ENCODE measurements around the gene FAM174B.

FAM174B gene

DNA sequence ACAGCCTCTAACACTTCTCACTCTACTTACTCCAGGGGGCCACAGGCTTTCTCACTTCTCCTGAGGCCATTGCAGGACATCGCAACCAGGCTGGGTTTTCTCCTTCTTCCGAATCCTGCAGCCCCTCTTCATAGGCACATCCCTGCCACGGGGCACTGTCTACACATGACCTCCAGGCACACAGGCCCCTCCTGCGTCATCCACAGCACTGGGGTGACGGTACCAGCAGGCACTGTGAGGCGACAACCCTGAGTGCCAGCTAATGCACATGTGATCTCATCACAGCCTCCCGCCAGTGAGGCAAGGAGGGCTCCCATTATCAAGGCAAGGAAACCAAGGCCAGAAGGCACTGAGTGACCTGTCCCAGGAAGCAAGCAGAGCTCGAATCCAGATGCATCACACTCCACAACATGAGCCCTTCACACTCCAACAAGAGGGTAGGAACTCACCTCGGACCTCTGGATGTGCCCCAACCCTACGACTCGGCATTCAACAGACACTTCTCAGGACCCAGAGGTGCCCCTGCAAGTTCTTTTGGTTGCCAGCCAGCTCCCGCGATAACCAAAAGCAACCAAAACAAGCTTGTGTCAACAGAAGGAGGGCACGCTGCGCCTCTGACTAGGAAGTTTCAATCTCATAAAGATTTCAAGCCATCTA lies 16.7 kb downstream of the FAM174B start:
- DNase-seq (ENCODE audit: low read depth), result no peak

DNA sequence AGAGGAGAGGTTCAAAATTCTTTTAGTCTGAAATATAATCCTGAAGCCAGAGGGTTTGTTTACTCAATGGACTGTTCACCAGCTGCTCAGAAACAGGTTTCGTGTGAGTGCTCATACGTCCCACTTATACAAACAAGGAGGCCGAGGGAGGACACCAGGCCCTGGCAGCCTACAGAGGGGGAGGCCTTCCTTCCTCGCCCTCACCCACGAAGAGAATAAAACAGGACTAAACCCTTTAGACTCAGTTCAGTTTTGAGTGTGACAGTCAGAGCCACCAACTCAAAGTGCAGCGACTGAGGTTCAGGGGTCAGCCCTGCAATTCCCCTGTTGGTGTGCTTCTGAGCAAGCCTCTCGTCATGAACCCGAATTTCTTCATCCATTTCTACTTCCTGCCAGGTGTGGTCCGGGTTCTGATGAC lies 17.3 kb downstream of the FAM174B start:
- no peak for DNase-seq (ENCODE audit: low read depth)

GRCh38 chr15:92637626-92638025 lies 17.9 kb downstream of the FAM174B start:
- no peak for DNase-seq (ENCODE audit: low read depth)

DNA sequence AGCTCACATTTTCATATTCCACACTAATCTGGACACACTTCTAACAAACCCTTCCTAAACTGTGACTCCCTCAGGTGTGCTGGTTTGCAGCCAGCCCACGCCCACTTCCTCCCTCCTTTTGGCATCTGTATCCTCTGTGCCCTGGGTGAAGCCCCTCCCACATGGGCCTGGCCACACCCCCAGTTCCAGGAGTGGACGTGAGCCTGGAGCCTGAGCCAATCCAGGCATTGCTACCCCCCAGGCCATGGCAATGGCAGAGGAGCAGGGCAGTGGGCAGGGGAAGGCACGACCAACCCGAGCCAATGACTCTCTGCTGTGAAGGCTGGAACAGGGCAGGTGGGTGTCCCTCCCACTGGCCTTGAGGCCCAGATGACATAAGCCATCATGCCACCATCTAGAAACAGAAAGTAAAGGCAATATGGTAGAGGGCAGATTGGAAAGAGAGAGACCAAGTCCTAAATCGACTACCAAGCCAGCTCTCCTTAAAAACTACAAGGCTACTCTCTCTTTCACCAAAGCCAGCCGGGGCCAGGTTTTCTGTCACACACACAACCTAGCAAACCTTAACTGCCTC lies 18.6 kb downstream of the FAM174B start:
- no peak for DNase-seq (ENCODE audit: low read depth)

DNA sequence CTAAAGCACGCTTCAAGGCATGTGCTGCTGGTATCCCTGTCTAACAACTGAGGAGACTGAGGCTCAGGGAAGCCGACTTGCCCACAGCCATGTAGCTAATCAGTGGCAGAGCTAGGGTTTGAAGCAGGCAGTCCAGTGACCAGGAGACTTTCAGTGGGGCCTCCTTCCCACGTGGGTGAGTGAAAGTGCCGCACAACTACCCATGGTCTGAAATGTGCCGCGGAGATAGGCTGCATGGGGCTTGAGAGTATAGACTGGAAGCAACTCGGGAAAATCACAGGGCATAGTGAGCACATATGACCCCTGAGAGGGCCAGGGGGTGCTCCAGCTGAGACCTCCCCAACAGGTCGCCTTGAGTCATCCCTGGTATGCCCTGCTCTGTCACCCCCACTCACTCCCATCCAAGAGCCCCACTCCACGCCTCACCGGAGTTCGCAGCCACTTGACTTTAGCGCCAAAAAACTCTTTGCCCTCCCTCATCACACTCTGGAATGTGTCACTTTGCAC lies 19.1 kb downstream of the FAM174B start:
- no peak for DNase-seq (ENCODE audit: low read depth)

DNA sequence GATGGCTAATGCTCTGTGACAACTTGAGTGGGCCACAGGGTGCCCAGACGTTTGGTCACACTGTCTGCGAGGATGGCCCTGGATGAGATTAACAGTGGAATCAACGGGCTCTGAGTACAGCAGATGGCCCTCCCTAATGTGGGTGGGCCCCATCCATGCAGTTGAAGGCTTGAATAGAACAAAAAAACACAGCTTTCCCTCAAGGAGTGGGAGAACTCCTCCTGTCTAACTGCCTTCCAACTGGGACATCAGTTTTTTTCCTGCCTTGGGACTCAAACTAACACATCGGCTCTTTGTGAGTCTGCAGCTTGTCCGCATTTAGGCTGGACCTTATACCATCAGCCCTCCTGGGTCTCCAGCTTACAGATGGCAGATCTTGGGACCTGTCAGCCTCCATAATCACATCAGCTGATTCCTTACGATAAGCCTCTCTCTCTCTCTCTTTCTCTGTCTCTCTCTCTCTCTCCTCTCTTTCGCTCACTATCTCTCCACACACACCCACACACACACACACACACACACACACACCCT lies 20.8 kb downstream of the FAM174B start:
- no peak for DNase-seq (ENCODE audit: low read depth)

DNA sequence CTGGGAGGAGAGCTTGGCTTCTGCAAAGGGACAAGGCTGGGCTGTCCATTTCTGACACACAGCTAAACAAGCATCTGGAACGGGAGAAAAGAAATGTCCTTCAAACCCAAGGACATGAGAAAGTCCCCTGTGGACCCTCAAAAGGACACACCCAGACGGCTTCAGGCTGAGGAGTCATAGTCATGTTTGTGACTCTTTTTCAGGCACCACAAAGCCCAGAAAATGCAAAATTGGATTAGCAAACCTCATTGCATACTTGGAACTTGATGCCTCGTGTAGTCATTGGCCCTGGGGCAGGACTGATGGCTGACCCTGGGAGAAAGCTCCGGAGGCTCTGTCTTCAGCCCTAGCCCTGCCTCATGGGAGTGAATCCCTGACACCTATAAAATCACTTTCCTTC lies 21.5 kb downstream of the FAM174B start:
- no peak for DNase-seq (ENCODE audit: low read depth)

- no peak for DNase-seq (ENCODE audit: low read depth)
Observed at GRCh38 chr15:92633418-92633817, 22.2 kb downstream of the FAM174B start.

- DNase-seq (ENCODE audit: low read depth), result no peak
Observed at GRCh38 chr15:92633001-92633400, 22.6 kb downstream of the FAM174B start.

DNA sequence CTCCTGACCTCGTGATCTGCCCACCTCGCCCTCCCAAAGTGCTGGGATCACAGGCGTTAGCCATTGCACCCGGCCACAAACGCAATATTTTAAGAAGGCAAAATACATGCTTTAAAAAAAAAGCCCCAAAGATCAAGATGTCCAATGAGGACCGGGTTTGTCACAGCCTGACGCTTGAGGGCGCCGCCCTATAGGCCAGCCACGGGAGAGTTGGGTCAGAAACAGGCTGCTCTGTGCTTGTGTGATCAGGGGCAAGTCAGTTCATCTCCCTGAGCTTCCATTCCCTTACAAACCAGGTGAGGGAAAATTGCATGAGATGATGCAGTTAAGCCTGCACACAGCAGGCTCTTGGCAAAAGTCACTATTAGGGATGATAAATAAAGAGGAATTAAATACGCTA lies 23.9 kb downstream of the FAM174B start:
- no peak for DNase-seq (ENCODE audit: low read depth)

- no peak for DNase-seq (ENCODE audit: low read depth)
Observed at GRCh38 chr15:92629975-92630626, 25.5 kb downstream of the FAM174B start.

GRCh38 chr15:92629276-92629974 lies 26.1 kb downstream of the FAM174B start:
- DNase-seq (ENCODE audit: low read depth), result no peak

- DNase-seq (ENCODE audit: low read depth), result no peak
Observed at GRCh38 chr15:92627014-92627413, 28.6 kb downstream of the FAM174B start.

DNA sequence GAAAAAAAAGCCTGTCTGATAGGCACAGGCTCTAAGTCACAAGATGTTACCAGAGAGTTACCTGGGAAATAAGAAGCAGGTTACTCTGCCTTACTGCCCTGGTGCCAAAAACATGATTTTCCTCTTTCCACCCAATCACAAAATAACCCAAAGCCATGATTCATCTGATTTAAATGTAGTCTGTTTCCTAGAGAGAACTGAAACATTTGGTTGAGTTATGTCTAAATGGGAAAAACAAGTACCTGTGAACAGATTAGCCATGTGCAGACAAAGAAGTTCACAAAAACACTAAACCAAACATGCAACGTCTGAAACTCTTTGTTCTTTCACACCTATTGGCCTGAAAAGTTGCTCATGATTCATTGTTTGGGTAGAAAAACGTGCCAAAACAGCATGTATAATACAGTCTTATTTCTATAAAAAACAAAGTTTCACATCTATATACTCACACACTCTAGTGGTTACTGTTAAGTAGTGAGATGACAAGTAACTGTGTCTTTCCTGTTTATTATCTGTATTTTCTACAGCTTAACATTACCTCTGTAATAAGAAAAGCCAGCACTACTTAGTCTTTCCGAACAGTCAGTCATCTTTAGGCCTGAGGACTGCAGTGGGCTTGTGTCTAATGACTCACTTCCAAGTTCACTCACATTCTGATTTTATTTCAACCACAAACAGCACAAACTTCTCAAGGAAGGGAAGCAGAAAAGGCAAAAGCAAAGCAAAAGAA lies 30.2 kb downstream of the FAM174B start:
- DNase-seq (ENCODE audit: low read depth), result peak; percentile 41

DNA sequence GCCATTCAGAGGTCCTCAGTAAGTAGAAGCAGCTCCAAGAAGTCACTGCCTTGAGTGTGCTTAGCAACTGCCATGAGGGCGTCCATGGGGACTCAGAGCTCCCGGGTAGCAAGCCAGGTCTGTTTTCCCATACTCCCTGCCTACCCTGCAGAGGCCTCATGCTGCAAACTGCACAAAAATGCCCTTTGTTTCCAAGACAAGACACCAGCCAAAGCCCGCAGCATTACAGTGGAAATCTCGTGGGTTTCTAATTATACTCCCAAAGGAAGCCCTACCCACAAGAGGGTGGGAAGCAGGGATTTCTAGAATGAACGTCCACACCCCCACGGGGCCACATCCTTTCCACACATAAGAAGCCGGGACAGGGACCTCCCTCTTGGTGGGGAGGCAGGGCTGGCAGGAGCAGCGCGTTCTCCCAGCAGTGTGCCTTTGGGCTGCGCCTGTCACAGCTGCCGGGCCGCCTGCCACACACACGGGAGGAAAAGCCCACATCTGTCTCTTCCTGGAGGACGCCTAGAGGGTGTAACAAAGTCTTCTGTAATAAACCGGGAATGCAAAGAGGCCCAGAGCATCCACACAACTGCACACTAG lies 31.1 kb downstream of the FAM174B start:
- DNase-seq (ENCODE audit: low read depth), result no peak

- no peak for DNase-seq (ENCODE audit: low read depth)
Observed at GRCh38 chr15:92623435-92623834, 32.1 kb downstream of the FAM174B start.

DNA sequence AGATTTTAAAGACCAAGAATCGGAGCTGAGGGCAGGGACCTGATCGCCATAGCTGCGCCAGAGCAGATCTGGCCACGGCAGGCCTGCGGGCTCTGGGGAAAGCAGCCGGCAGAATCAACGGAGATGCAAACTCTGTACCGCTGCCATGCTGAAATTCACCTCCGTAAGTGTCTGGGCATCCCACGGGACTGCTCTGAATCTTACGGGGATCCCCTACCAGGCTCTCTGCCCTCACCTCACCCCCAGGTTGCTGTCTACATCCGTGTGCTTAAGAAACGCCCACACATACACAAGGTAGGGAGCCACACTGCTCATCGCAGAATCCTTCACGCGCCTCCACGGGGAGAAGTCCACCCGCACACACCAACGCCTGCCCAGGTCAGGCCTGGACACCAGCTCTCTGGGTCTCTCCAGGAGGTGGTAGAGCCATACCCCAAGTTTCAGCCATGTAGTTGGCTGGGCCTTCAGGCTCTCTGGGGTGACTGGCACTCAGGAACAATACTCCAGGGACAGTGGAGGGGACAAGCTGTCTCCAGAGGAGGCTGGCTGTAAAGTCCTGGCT lies 33.5 kb downstream of the FAM174B start:
- DNase-seq (ENCODE audit: low read depth), result no peak

- DNase-seq (ENCODE audit: low read depth), result no peak
Observed at GRCh38 chr15:92620991-92621390, 34.6 kb downstream of the FAM174B start.

DNA sequence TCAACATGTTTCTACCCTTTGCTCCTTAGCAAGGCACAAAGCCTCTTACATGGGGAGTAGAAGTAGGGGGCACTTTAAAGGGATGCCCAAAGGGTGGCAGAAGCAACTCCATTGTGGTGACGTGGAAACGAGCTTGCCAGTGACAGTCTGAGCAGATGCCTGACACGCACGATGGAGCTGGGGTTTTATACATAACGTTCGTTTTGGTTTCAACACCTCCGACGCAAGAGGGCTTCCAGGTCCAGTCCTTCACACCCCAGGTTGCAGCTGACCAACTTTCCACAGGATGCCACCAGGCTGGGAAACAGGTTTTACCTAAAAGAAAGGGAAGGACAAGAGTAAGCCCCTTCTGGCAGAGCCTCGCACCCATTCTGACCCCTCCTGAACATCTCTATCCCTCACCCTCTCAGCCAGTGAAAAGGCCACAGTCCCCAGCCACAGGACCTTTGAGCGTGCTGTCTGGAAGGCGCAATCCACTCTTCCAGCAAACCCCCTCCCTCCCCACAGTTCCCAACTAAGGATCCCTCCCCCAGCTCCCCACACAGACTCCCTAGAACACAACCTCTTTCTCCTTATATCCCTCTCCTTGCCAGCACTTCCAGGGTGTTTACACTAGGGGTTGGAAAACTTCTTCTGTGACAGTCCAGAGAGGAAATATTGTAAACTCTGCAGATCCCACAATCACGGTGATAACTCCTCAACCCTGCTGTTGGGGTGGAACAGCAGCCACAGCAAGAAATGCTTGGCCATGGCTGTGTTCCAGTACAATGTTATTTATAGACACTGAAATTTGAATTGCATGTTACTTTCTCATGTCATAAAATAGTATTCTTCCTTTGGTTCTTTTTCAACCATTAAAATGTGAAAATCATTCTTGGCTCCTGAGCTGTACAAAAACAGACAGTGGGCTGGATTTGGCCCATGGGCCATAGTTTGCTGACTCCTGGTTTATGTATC lies 36.2 kb downstream of the FAM174B start:
- DNase-seq (ENCODE audit: low read depth), result peak; percentile 49

All from stromal cell of bone marrow (primary cell).